DOHH2 (cell line): ENCODE measurements around the gene STOM.

Source experiments
- H3F3A ChIP-seq: fragments of 200-600 bp; sonication (generic), shearing (Covaris generic); 2 replicates; pipeline ENCODE4 v1.6.0; 2016; ENCODE audit warnings: antibody characterized with exemption, mild to moderate bottlenecking; ENCODE audit not compliant: control insufficient read depth, insufficient read depth
- H3K27ac ChIP-seq: fragments of 200-600 bp; sonication (generic); 2 replicates; pipeline ENCODE4 v1.5.1; 2014; ENCODE audit warnings: low read depth, mild to moderate bottlenecking, low read length, moderate library complexity
- H3K27me3 ChIP-seq: fragments of 200-600 bp; sonication (generic); 2 replicates; pipeline ENCODE4 v1.6.1; 2014; ENCODE audit warnings: mild to moderate bottlenecking, low read length, mixed read lengths; ENCODE audit not compliant: control insufficient read depth
- H3K36me3 ChIP-seq: fragments of 200-600 bp; sonication (generic); 2 replicates; pipeline ENCODE4 v1.6.1; 2014; ENCODE audit warnings: mild to moderate bottlenecking, low read length, moderate library complexity, mixed read lengths; ENCODE audit not compliant: control insufficient read depth
- H3K4me1 ChIP-seq: fragments of 200-600 bp; sonication (generic); 2 replicates; pipeline ENCODE4 v1.6.1; 2014; ENCODE audit warnings: mild to moderate bottlenecking, low read length, mixed read lengths; ENCODE audit not compliant: control insufficient read depth
- H3K4me2 ChIP-seq: fragments of 200-600 bp; sonication (generic); 2 replicates; pipeline ENCODE4 v1.6.0; 2014; ENCODE audit warnings: mild to moderate bottlenecking, low read length, moderate library complexity
- H3K4me3 ChIP-seq: fragments of 200-600 bp; sonication (generic); 2 replicates; pipeline ENCODE4 v1.5.1; 2014; ENCODE audit warnings: mild to moderate bottlenecking, low read length, mixed read lengths
- H3K79me2 ChIP-seq: fragments of 200-600 bp; sonication (generic); 2 replicates; pipeline ENCODE4 v1.6.1; 2014; ENCODE audit warnings: mild to moderate bottlenecking, low read length, mixed read lengths; ENCODE audit not compliant: control insufficient read depth
- H3K9me2 ChIP-seq: fragments of 200-600 bp; sonication (generic); replicated peaks from 2 replicates; pipeline ENCODE4 v1.6.1; 2014; ENCODE audit warnings: mild to moderate bottlenecking, low read length, mixed read lengths; ENCODE audit not compliant: control insufficient read depth
- H3K9me3 ChIP-seq: fragments of 200-600 bp; sonication (generic); 2 replicates; pipeline ENCODE4 v1.6.1; 2014; ENCODE audit warnings: antibody characterized with exemption, low read length, mixed read lengths; ENCODE audit not compliant: control insufficient read depth, insufficient read depth
- H4K20me1 ChIP-seq: fragments of 200-600 bp; sonication (generic); 2 replicates; pipeline ENCODE4 v1.6.0; 2014; ENCODE audit warnings: low read depth, mild to moderate bottlenecking, antibody characterized with exemption, low read length, moderate library complexity; ENCODE audit not compliant: control insufficient read depth, insufficient read depth
- CTCF ChIP-seq: fragments of 200-600 bp; sonication (generic); IDR thresholded peaks from one replicate; pipeline ENCODE4 v1.5.1; 2014; ENCODE audit warnings: antibody characterized with exemption, mild to moderate bottlenecking, low read depth, low read length; ENCODE audit not compliant: poor library complexity, severe bottlenecking
- EZH2phosphoT487 ChIP-seq: fragments of 200-600 bp; sonication (generic); IDR thresholded peaks from 2 replicates; pipeline ENCODE4 v1.6.1; 2017; ENCODE audit warnings: borderline replicate concordance, mild to moderate bottlenecking, antibody characterized with exemption, low read length, moderate library complexity, mixed read lengths

Gene STOM

GRCh38 chr9:121364886-121365285 is 5.2 kb downstream of the STOM start:
- Histone ChIP-seq H3K9me3 (no peaks in the 10 kb centered on the region), H3K27ac (no peak overlapping the region), H3K4me1 (peaks cover 19% of the 10 kb centered on the region), H3K4me3 (no peak overlapping the region), H4K20me1 (no peaks in the 10 kb centered on the region), H3F3A (0 out of 2 replicates have a peak, but pooled peaks cover 4% of the 10 kb centered on the region), H3K9me2 (no peaks in the 10 kb centered on the region), H3K4me2 (no peak overlapping the region), H3K27me3 (peaks cover 10% of the 10 kb centered on the region; the same call in 1 of the 2 replicates), H3K79me2 (no peaks in the 10 kb centered on the region), H3K36me3 (no peaks in the 10 kb centered on the region)
- no peak for TF ChIP-seq CTCF
- TF ChIP-seq EZH2phosphoT487: no peak

- H3K4me1 ChIP-seq: peaks cover 11% of the 10 kb centered on the region
- H3F3A ChIP-seq: 0 out of 2 replicates have a peak, but pooled peaks cover 4% of the 10 kb centered on the region
- no peaks in the 10 kb centered on the region for H3K36me3 ChIP-seq
- no peaks in the 10 kb centered on the region for H3K79me2 ChIP-seq
- H4K20me1 ChIP-seq: no peaks in the 10 kb centered on the region
- no peak for TF ChIP-seq CTCF
- TF ChIP-seq EZH2phosphoT487: no peak
- H3K27me3 ChIP-seq: peaks cover 3% of the 10 kb centered on the region; the same call in 1 of the 2 replicates
- H3K9me3 ChIP-seq: no peaks in the 10 kb centered on the region
- no peak overlapping the region for H3K4me2 ChIP-seq
- no peak overlapping the region for H3K4me3 ChIP-seq
- no peaks in the 10 kb centered on the region for H3K9me2 ChIP-seq
- no peak overlapping the region for H3K27ac ChIP-seq
Observed at GRCh38 chr9:121364077-121364476, 6.0 kb downstream of the STOM start.

GRCh38 chr9:121363622-121363961 is 6.5 kb downstream of the STOM start:
- Histone ChIP-seq H3K9me3 (no peaks in the 10 kb centered on the region), H3K27ac (no peak overlapping the region), H4K20me1 (no peaks in the 10 kb centered on the region), H3K4me3 (no peak overlapping the region), H3F3A (0 out of 2 replicates have a peak, but pooled peaks cover 4% of the 10 kb centered on the region), H3K79me2 (no peaks in the 10 kb centered on the region), H3K27me3 (no peaks in the 10 kb centered on the region), H3K4me1 (peaks cover 9% of the 10 kb centered on the region), H3K36me3 (no peaks in the 10 kb centered on the region), H3K9me2 (no peaks in the 10 kb centered on the region), H3K4me2 (no peak overlapping the region)
- TF ChIP-seq EZH2phosphoT487: no peak

GRCh38 chr9:121362813-121363621 is 7.0 kb downstream of the STOM start:
- Histone ChIP-seq H4K20me1 (no peaks in the 10 kb centered on the region), H3K36me3 (no peaks in the 10 kb centered on the region), H3K4me3 (no peak overlapping the region), H3K4me2 (no peak overlapping the region), H3K9me3 (no peaks in the 10 kb centered on the region), H3K27me3 (no peaks in the 10 kb centered on the region), H3F3A (0 out of 2 replicates have a peak, but pooled peaks cover 4% of the 10 kb centered on the region), H3K4me1 (peaks cover 6% of the 10 kb centered on the region), H3K27ac (no peak overlapping the region), H3K9me2 (no peaks in the 10 kb centered on the region), H3K79me2 (no peaks in the 10 kb centered on the region)
- no peak for TF ChIP-seq CTCF
- TF ChIP-seq EZH2phosphoT487: no peak
